Stimulated activated CD4-positive, alpha-beta T cell treated with anti-CD3 and anti-CD28 coated beads, TNF-alpha, amount 100 ng/mL, for 24 hours (primary cell): ENCODE data around the gene INPP5E.
"Not testable (repeated sequence)": the region's sequence is repeated elsewhere in the genome, so short reads cannot be mapped to it uniquely, and the experiment has no call there.

Source experiments
- DNase-seq, 3 experiments: peaks; one replicate each; pipeline ENCODE4 v3.0.0-alpha.2; 2020; ENCODE audit warnings: low read depth in 3 of 3

The INPP5E gene

DNA sequence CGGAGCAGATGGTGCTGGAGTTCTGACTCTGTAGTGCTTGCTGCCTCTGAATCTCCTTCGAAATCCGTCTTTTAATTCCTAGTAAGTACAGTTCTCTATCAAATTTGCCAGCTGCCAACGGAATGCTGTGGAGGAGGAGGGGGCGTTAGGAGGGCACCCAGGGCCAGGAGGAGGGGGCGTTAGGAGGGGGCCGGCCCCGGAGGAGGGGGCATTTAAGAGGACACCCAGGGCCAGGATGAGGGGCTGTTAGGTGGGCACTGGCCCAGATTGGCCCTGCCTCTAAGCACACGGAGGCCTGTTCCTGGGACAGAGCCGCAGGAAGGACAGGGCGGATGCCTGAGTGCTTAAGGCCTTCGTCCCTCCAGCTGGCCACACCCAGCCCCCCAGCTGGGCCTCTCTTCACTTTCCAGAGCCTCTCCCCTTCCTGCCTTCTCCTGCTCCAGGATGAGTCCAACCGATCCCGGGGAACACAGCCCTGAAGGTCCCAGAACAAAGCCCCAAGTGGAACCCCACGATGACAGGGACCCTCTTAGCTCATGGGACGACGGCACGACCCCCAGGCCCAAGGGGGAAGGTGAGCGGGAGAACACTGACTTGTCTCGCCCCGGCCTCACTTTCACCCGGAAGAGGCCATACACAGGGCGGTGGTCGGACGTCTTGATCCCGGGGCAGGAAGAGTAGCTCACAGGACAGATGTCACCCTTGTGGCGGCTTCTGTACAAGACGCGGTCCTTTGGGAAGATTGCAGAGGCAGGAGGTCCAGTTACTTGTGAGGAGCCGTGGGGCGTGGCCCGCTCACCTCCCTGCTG, 9.8 kb downstream of the INPP5E start:
- no peak for DNase-seq

DNA sequence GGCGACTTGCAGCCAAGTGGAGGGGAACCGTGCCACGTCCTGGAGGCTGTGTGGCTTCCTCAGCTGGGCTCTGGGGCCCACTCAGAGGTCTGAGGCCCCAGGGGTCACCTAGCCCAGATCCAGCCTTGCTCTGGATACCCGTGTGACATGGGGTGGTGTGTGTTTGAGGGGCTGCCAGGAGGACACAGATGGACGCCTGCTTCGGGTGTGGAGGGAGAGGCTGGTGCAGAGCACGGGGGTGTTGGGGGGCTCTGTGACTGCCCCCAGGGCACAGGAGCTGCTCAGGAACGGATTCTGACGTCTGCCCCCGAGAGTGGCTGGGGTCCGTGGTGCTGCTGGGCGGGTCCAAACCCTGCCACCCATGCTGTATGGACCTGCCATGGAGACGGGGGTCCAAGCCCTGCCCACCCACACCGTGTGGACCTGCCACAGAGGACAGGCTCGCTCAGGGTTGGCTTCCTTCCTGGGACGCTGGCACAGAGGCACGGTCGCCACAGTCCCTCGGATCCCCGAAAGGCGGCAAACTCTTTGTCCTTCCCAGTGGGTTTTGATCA, 10.5 kb downstream of the INPP5E start:
- no peak for DNase-seq

DNA sequence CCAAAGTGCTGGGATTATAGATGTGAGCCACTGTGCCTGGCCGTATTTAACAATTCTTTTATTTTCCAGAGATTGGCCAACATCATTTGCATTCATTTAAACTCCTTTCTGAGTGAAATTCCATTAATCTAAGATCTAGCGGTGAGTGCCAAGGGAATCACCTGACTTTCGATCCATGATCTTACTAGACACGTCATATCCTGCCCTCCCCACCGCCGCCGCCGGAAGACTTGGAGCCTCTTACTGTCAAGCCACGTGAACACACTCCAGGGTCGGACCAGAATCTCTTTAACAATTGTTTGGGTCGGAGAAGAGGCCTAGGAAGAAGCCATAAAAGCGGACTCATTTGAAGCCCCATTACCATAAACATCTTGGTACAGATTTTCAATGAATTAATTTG, 12.9 kb downstream of the INPP5E start:
- no peak for DNase-seq

DNA sequence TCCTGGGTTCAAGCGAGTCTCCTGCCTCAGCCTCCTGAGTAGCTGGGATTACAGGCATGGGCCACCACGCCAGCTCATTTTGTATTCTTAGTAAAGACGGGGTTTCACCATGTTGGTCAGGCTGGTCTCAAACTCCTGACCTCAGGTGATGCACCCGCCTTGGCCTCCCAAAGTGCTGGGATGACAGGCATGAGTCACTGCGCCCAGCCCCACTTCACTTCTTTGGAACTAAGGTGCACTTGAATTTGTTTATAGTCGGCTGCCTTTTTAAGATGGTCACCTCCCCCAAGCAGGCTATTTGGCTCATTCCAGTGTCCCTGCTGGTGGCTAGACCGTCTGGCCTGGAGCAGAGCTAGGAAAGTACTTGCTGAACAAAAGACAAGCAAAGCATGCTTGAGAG, 14.3 kb downstream of the INPP5E start:
- DNase-seq: not testable (repeated sequence)

DNA sequence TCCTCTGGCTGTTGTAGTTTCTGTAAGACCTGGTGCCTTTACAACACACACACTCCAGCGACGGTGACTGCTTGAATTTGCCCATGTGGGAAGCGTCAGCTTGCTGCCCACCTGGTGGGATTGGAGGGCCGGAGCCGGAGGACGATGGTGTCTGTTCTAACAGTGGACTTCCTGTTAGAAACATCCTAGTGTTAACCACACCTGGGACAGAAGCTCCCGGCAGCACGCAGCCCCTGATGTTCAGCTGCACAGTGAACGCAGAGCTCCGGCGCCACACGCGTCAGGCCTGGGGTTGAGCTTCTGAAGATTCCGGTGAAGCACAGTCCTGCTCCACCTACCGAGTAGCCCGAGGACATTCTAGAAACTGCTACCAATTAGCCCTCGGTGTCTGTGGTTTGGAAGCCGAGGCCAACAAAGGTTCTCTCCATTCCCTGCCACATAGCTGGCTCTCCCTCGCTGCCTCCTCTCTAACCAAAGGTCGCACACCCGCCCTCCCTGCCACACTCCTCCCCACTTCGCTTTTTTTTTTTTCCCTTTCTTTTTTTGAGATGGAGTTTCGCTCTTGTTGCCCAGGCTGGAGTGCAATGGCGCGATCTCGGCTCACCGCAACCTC, 14.8 kb downstream of the INPP5E start:
- no peak for DNase-seq

DNA sequence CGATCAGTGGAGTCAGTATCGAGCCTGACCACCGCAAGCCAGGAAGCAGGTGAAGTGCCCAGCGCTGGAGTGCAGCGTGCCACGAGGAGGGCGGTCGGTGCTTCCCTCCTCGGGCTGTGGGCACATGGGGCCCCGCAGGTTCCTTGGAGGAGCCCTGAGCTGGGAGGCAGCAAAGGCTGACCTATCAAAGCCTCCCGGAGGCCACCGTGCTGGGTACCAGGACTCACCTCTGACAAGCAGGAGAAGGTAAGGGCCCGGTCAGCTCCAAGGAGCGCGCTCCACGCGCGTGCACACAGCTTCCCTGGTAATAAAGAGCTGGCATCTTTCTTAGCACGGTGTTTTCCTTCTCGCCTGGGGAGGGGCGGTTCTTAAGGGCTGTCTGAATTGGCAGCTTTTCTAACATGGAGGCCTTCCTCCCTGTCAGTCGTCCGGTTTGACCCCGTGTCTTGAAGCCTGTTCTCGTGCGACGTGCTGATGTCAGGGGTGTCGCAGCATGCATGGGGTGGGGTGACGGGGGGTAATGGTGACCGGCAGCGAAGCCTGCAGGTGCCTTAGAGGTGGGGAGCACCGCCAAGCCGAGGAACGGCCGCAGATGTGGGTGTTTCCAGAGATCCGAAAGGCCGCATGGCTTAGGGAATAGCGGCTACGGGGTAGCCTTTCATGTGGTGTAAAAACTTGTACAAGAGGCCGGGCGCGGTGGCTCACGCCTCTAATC, 16.1 kb downstream of the INPP5E start:
- DNase-seq: no peak

DNA sequence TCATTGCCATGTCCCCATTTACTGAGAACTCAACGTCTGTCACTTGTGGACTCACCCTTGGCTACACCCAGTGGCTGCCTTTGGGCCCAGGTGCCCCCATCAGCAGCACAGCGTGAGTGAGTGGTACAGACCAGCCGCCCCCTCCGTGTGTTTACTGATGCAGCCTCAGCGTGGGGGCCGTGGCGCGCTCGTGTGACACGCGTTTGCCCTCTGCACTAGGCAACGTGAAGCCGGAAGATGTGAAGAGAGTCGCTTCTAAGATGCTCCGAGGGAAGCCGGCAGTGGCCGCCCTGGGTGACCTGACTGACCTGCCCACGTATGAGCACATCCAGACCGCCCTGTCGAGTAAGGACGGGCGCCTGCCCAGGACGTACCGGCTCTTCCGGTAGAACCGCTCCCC, 16.8 kb downstream of the INPP5E start:
- no peak for DNase-seq

DNA sequence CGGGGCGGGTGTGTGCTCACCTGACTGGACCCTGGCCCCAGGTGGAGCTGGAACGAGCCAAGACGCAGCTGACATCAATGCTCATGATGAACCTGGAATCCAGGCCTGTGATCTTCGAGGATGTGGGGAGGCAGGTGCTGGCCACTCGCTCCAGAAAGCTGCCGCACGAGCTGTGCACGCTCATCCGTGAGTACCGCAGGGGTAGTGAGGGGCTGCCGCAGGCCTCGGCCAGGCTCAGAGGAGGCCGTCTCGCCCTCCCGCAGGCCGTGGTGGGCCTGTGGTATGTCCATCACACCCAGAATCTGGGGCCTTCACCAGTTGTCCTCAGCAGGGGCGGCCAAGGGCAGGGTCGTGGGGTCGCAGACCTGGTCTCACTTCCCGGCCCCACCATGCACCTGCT, 17.9 kb downstream of the INPP5E start:
- no peak for DNase-seq

DNA sequence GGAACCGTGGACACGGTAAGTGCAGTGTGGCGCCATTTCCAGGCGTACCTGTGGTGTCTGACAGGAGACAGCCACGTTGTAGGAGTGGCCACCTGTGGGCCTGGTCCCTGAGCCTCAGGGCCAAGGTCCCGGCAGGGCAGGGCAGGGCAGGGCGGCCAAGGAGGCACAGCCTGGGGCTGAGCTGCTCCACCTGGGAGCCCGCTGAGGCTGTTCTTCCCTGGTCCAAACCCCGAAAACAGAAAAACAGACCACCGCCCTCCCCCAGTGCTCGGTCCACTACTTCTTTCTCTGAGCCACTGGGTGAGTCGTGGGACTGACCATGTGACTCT, 20.6 kb downstream of the INPP5E start:
- DNase-seq: no peak

DNA sequence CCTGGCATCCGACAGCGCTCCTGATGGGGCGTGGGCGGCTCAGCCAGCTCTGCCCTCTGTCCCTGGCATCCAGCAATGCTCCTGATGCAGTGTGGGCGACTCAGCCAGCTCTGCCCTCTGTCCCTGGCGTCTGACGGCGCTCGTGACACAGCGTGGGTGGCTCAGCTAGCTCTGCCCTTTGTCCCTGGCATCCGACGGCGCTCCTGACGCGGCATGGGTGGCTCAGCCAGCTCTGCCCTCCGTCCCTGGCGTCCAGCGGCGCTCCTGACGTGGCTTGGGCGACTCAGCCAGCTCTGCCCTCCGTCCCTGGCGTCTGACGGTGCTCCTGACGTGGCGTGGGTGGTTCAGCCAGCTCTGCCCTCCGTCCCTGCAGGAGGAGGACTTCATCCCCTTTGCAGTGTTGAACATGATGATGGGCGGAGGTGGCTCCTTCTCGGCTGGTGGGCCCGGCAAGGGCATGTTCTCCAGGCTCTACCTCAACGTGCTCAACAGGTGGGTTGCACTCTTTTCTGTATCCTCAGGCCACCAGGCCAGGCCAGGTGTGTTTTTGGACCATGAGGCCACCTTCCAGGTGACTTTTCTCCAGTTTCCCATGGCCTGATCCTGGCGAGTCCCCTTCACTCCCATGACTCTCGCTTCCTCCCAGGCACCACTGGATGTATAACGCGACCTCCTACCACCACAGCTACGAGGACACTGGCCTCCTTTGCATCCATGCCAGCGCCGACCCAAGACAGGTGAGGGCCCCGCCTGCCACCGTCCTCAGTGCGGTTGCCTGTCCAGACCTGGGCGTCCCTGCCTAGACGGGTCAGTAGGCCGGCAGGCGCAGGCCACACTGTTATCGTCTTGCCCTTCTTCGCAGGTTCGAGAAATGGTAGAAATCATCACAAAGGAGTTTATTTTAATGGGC, 21.2 kb downstream of the INPP5E start:
- DNase-seq: no peak

DNA sequence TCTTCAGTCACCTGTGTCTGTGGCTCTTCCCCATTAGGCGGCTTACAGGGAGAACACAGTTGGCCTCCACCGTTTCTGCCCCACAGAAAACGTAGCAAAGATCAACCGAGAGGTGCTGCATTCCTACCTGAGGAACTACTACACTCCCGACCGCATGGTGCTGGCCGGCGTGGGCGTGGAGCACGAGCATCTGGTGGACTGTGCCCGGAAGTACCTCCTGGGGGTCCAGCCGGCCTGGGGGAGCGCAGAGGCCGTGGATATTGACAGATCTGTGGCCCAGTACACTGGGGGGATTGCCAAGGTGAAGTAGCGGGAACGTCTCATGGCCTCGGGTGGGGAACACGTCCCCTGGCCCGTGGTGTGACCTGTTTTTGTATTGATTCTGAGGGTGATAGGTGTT, 22.7 kb downstream of the INPP5E start:
- no peak for DNase-seq

DNA sequence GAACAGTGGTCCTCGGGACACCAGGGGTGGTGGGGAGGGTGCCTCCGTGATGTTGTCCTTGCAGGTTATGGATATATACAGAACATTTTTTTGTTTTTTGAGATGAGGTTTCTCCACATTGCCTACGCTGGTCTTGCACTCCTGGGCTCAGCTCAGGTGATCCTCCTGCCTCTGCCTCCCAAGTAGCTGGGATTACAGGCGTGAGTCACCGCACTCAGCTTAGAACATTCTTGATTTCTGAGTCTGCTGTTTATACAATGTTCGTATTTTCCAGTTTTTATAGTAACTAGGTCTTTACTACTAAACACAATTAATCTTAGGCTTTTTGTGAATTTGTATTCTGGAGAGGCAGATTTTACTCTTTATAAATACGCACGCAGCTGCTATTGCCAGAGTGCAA, 23.2 kb downstream of the INPP5E start:
- DNase-seq: no peak

DNA sequence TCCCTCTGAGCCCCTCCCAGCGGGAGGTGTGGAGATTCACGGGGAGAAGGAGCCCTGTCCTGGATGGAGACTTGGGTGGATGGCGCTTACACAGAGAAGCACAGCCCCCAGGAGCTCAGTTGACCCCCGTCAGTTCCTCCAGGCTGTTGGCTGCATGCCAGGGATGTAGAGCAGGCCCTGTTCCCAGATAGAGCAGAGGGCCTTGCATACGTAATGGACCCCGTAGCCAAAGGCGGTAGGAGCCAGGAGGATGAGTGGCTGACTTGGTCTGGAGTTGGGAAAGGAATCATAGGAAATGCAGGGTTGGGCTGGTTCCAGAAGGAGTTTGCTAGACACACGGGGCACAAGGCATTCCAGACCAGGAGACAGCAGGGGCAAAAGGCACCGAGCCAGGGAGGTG, 26.7 kb downstream of the INPP5E start:
- DNase-seq: no peak

DNA sequence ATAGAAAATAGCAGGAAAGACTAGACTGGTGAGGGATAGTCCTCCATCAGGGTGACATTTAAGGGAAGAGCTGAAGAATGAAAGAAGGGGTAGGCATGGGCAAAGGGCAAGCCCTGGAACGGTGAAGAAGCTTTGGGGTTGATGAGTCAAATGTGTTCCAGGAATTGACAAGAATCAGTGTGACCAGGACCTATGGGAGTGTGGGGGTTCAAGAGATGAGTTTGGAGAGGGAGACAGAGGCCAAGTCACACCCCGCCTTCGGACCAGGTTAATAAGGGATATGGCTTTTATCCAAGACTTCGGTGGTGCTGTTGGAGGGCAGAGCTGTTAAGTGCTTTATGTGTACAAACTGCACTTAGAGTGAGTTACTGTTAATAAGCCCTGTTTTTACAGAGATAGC, 28.3 kb downstream of the INPP5E start:
- no peak for DNase-seq

DNA sequence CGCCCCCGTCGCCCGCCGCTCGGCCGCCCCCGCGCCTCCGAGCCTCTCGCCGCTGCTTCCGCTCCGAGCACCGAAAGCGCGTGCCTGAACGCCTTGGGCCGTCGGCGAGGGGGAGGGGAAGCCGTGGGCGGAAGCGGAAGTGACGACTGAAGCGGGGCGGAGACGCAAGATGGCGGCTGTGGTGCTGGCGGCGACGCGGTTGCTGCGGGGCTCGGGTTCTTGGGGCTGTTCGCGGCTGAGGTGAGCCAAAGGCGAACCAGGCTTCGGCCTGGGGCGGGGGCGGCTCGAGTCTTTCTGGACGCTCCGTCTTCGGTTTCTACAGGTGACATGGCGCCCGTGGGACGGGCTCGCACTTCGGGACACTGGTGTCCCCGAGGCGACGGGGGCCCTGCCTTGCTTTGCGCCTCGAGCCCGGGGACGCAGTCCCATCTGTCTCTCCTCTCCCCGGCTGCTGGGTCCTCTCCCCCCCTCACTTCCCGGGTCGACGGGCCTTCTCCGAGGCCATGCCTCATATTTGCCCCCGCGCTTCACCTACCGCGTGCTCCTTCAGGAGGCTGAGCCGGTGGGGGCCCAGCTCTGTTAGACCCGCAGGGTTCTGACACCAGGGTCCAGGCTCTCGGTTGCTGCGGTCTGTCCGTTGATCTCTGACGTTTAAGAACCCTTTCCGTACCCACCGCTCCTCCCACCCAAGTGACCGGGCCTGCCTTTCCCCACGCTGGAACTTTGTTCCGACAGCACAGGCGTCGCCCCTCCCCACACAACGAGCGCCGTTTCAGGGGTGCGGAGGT, 29.0 kb downstream of the INPP5E start, which contains the start of the genes ENTR1 and PMPCA:
Gene ENTR1 (minus strand): TSS at position 115 of the 788 bp plus-strand sequence. CDS start 217 bp downstream, outside the sequence.
Gene PMPCA (plus strand): TSS at position 159 of the 788 bp plus-strand sequence. CDS start 11 bp downstream, at position 170.
- peak; percentile 92 to 97 (median 95) for DNase-seq

DNA sequence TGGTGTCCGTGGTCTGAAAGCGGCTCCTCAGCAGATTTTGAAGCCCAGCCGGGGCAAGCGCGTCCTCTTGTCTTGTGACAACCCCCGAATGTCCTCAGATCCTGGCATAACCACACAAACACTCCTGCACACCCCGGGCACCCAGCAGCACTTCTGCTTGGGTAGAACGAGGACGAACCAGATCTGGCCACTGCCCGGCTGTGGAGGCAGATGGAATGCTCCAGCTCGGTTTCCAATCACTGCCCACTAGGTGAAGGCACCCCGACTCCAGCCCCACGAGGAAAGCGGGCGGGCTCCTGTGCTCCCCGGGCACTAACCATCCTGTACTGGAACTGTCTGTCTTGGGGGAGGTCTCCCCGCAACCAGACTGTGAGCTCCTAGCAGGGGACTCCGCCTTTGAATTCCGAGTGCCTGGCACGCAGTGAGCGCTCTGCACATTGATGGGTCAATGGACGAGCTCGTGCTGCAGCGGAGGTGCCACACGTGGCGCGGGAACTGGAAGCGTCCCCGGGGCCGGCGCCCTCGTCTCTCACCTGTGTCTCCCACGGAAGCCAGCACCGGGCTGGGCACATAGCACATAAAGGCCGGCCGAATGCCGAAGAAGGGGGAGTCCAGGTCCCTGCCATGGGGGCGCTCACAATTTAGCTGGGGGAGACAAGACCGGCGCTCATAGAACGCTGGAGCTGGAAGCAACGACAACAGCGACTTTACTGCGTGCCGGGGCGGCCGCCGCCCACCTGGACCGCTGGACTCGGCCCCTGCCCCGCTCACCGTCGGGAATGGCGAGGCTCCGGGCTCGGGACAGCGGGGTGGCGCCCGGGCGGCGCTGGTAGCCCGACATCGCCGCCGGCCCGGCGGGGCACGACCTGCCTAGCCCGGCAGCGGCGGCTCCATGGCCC, 29.8 kb downstream of the INPP5E start:
- DNase-seq: no peak

DNA sequence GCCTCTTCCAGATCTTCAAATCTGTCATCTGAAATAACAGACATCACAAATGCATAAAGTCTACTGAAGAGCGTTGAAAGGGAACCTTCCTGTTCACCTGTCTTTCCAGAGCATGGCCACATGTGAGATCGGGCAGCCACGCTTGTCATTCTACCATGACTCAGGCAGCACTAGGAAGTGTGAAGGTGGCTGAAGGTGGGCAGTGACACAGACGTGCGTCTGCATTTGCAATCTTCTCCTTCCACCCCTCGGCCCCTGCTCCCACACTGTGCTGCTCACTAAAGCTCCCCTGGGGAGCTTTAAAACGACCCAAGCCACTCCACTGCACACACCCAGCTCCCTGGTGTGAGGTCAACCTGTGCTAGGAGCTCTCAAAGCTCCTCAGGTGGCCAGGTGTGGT, 31.7 kb downstream of the INPP5E start:
- no peak for DNase-seq

DNA sequence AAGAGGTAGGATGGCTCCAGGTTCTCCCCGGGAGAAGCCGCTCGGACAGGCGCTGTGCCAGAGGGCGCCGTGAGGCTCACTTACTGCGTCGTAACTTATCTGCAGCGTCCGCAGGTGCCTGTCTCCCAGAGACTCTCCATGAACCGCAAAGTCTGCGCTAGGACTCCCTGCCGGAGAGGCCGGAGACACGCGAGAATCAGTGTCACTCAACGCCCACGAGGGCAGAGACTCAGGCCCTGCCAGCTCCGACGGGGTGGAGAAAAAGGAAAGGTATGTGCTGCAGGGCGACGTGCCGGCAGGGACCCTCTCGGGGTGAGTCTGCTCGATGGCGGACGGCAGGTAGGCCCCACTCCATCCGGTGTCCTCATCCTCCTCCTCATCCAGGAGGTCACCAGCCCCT, 32.6 kb downstream of the INPP5E start:
- not testable (repeated sequence) for DNase-seq

DNA sequence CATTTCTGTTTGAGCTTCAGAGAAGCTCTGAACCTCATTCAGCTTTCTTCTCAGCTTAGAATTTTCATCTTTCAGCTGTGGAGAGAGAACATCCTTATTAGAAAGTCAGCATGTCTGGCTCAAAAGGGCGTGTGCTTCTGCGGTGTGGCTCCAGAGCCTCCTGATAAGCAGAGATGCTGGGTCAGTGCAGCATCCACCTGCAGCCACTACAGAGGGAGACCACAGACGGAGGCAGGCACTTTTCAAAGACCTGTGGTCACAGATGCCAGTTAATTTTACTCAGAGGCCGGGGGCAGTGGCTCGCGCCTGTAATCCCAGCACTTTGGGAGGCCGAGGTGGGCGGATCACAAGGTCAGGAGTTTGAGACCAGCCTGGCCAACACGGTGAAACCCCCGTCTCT, 33.7 kb downstream of the INPP5E start:
- DNase-seq: not testable (repeated sequence)

DNA sequence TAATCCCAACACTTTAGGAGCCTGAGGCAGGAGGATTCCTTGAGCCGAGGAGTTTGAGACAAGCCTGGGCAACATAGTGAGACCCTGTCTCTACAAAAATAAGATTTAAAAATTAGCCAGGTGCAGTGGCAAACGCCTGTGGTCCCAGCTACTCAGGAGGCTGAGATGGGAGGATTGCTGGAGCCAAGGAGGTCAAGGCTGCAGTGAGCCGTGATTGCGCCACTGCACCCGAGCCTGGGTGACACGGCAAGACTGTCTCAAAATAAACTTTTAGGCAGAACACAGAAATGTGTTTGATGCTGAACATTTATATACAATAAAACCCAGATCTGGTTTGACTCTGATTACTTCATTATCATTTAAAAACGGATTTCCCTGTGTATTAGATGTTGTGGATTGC, 34.2 kb downstream of the INPP5E start:
- no peak for DNase-seq
